HCEC 1CT (cell line): Measurements from ENCODE around the gene KPNA4.
"Not testable (repeated sequence)": the region's sequence is repeated elsewhere in the genome, so short reads cannot be mapped to it uniquely, and the experiment has no call there.

Experiments used
- DNase-seq: peaks from one replicate; pipeline ENCODE4 v3.0.0-alpha.2; 2017

The KPNA4 gene

GRCh38 chr3:160565442-160566403, at the start of gene KPNA4:
Gene KPNA4 (minus strand): TSS chr3:160565571. CDS start chr3:160565282, 289 bp downstream.
- DNase-seq, result peak; percentile 98

GRCh38 chr3:160613661-160614060, 48.3 kb upstream of the KPNA4 start:
- no peak for DNase-seq

- DNase-seq, result peak; percentile 22
Observed at GRCh38 chr3:160612386-160613075, 47.2 kb upstream of the KPNA4 start.

- no peak for DNase-seq
Observed at GRCh38 chr3:160611141-160611540, 45.8 kb upstream of the KPNA4 start.

- no peak for DNase-seq
Observed at GRCh38 chr3:160608870-160609269, 43.5 kb upstream of the KPNA4 start.

- DNase-seq, result no peak
Observed at GRCh38 chr3:160607826-160608225, 42.5 kb upstream of the KPNA4 start.

- no peak for DNase-seq
Observed at GRCh38 chr3:160605315-160605714, 39.9 kb upstream of the KPNA4 start.

GRCh38 chr3:160603845-160604244, 38.5 kb upstream of the KPNA4 start:
- DNase-seq, result not testable (repeated sequence)

- no peak for DNase-seq
Observed at GRCh38 chr3:160602259-160602658, 36.9 kb upstream of the KPNA4 start.

GRCh38 chr3:160601288-160601687, 35.9 kb upstream of the KPNA4 start:
- DNase-seq, result no peak

GRCh38 chr3:160598865-160599264, 33.5 kb upstream of the KPNA4 start:
- no peak for DNase-seq

- DNase-seq, result no peak
Observed at GRCh38 chr3:160588023-160588422, 22.7 kb upstream of the KPNA4 start.

GRCh38 chr3:160587105-160587504, 21.7 kb upstream of the KPNA4 start:
- no peak for DNase-seq

- no peak for DNase-seq
Observed at GRCh38 chr3:160586679-160587078, 21.3 kb upstream of the KPNA4 start.

GRCh38 chr3:160583451-160583850, 18.1 kb upstream of the KPNA4 start:
- DNase-seq, result no peak

- DNase-seq, result no peak
Observed at GRCh38 chr3:160580938-160581337, 15.6 kb upstream of the KPNA4 start.

- DNase-seq, result peak; percentile 49
Observed at GRCh38 chr3:160577556-160578195, 12.3 kb upstream of the KPNA4 start.

- DNase-seq, result no peak
Observed at GRCh38 chr3:160577093-160577492, 11.7 kb upstream of the KPNA4 start.

GRCh38 chr3:160576621-160577020, 11.2 kb upstream of the KPNA4 start:
- DNase-seq, result no peak

- no peak for DNase-seq
Observed at GRCh38 chr3:160575589-160575988, 10.2 kb upstream of the KPNA4 start.

GRCh38 chr3:160574636-160575035, 9.3 kb upstream of the KPNA4 start:
- no peak for DNase-seq

GRCh38 chr3:160573955-160574525, 8.7 kb upstream of the KPNA4 start:
- not testable (repeated sequence) for DNase-seq
